Bone marrow (tissue), 2 donors: Measurements from ENCODE around the gene SLC38A11.
"Not testable (repeated sequence)": the region's sequence is repeated elsewhere in the genome, so short reads cannot be mapped to it uniquely, and the experiment has no call there.

Experiments used
- DNase-seq, 2 donors: peaks; one replicate each; lab custom pipeline; 2025; lab: John Stamatoyannopoulos, UW

SLC38A11 gene

GRCh38 chr2:164879901-164880535 is 75.3 kb downstream of the SLC38A11 start:
- no peak for DNase-seq

- DNase-seq = no peak
Measured at GRCh38 chr2:164877927-164878326, 77.4 kb downstream of the SLC38A11 start.

- DNase-seq = no peak
Measured at GRCh38 chr2:164877169-164877568, 78.2 kb downstream of the SLC38A11 start.

GRCh38 chr2:164875334-164876205 is 79.8 kb downstream of the SLC38A11 start:
- no peak for DNase-seq

- DNase-seq = no peak
Measured at GRCh38 chr2:164873210-164873908, 82.0 kb downstream of the SLC38A11 start.

- DNase-seq = no peak
Measured at GRCh38 chr2:164871404-164871803, 83.9 kb downstream of the SLC38A11 start.

GRCh38 chr2:164869420-164869772 is 85.9 kb downstream of the SLC38A11 start:
- no peak for DNase-seq

GRCh38 chr2:164868563-164869419 is 86.5 kb downstream of the SLC38A11 start:
- DNase-seq = no peak

- no peak for DNase-seq
Measured at GRCh38 chr2:164867779-164868397, 87.4 kb downstream of the SLC38A11 start.

GRCh38 chr2:164866381-164866780 is 88.9 kb downstream of the SLC38A11 start:
- DNase-seq = peak in 1 of 2 donors; percentile 93

- DNase-seq = no peak
Measured at GRCh38 chr2:164860694-164861042, 94.7 kb downstream of the SLC38A11 start.

- DNase-seq = not testable (repeated sequence)
Measured at GRCh38 chr2:164859906-164860693, 95.2 kb downstream of the SLC38A11 start.

- DNase-seq = no peak
Measured at GRCh38 chr2:164859251-164859818, 96.0 kb downstream of the SLC38A11 start.

GRCh38 chr2:164852086-164852485 is 103.2 kb downstream of the SLC38A11 start:
- no peak for DNase-seq

- DNase-seq = peak in 1 of 2 donors; percentile 93
Measured at GRCh38 chr2:164850235-164850634, 105.1 kb downstream of the SLC38A11 start.

- DNase-seq = no peak
Measured at GRCh38 chr2:164849506-164849905, 105.8 kb downstream of the SLC38A11 start.

GRCh38 chr2:164847981-164848741 is 107.2 kb downstream of the SLC38A11 start:
- no peak for DNase-seq

GRCh38 chr2:164847291-164847690 is 108.0 kb downstream of the SLC38A11 start:
- DNase-seq = no peak

GRCh38 chr2:164846276-164846675 is 109.0 kb downstream of the SLC38A11 start:
- DNase-seq = no peak
